ENCODE measurements around the gene PEPD. TPM values are rescaled to one million over a fixed set of nuclear protein-coding genes. Genes with fewer than 3 reads are reported as not detected.

PEPD gene
- total and polyA plus RNA-seq, 2 donors (not counting 3 experiments of a cell fraction or from before 2014, with no cell fraction given): 73.7 to 126 TPM

DNA sequence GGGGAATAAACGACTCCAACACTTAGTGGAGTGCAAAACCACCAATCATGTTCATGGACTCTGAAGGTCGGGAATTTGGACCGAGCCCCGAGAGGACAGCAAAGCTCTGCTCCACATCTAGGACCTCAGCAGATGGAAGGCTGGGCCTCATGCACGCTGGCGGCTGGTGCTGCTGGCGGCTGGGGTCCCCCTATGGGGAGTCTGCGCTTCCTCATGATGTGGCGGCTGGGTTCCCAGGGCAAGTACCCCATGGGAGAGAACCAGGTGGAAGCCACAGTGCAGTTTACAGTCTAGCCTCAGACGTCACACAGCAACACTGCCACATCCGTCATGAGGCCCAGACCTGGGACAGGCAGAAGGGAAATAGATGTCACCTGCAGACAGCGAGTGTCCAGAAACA, 13.2 kb downstream of the PEPD start:
- POLR2A ChIA-PET: no interaction called here
- Histone ChIP-seq H3K27me3 (ENCODE audit: control insufficient read depth in 2 of 2, insufficient read depth in 2 of 2, low read length in 2 of 2) (no peaks in the 10 kb centered on the region), H3K27ac (ENCODE audit: insufficient read depth, low read depth, low read length) (no peak overlapping the region), H3K4me1 (ENCODE audit: control insufficient read depth, extremely low read depth, insufficient read depth, low read length) (peaks cover 10% of the 10 kb centered on the region), H4K20me1 (replicated peaks; ENCODE audit: control insufficient read depth, extremely low read depth, insufficient read depth, low read length) (no peaks in the 10 kb centered on the region), H3K9ac (replicated peaks; ENCODE audit: extremely low read depth, insufficient read depth, low read length) (no peak overlapping the region), H3K9me3 (replicated peaks; ENCODE audit: control insufficient read depth, insufficient read depth, low read length) (no peaks in the 10 kb centered on the region), H3K4me2 (ENCODE audit: insufficient read depth, low read length) (no peak overlapping the region), H3K4me3 (replicated peaks in 1 of 3; ENCODE audit: insufficient read depth in 1 of 3, low read depth in 1 of 3, low read length in 3 of 3) (no peak overlapping the region), H3K79me2 (ENCODE audit: control insufficient read depth, insufficient read depth, low read length) (no peaks in the 10 kb centered on the region), H3K36me3 (ENCODE audit: control insufficient read depth in 2 of 2, extremely low read depth in 1 of 2, insufficient read depth in 2 of 2, low read length in 2 of 2) (peaks cover 0 to 2% of the 10 kb centered on the region in 2 experiments), H2AFZ (ENCODE audit: low read depth, low read length) (no peak overlapping the region), H3K9me1 (replicated peaks; ENCODE audit: control insufficient read depth, extremely low read depth, insufficient read depth, low read length) (no peaks in the 10 kb centered on the region)
- CTCF ChIA-PET: interaction anchor here (1.5 kb wide), 1 partner anchor 78 kb away, joined by 5 read pairs; no protein-coding TSS in a partner anchor
- DNase-seq (ENCODE audit: low read depth, low spot score) (no peak), FAIRE-seq (no peak)
- dilution Hi-C loops (cut with MboI; ENCODE audit: extremely low pct_ligation_motif_present, low sequenced_read_pairs) (no loop called here), intact Hi-C loops (cut with micrococcal nuclease) (loop anchor here (2.0 kb wide), 1 partner anchor 36 kb away; no protein-coding TSS in a partner anchor)
- BruUV-seq (replicated peaks): no TSS peak
- TF ChIP-seq GATA2 (IDR thresholded peaks at IDR 0.05; ENCODE audit: insufficient read depth, insufficient read length, low read depth, low read length) (no peak), JUN (IDR thresholded peaks at IDR 0.05; ENCODE audit: borderline replicate concordance, insufficient read depth, insufficient read length, low read depth) (no peak), POLR2AphosphoS5 (IDR thresholded peaks at IDR 0.05; ENCODE audit: insufficient read depth, low read depth, low read length) (no peak), FOS (IDR thresholded peaks at IDR 0.05; ENCODE audit: borderline replicate concordance, insufficient read depth, low read length) (no peak), EZH2 (IDR thresholded peaks at IDR 0.05; ENCODE audit: borderline replicate concordance, low read depth, low read length, severe bottlenecking) (no peak), MYC (IDR thresholded peaks at IDR 0.05; ENCODE audit: low read depth, low read length) (no peak), POLR2A (IDR thresholded peaks at IDR 0.05; ENCODE audit: low read depth, low read length) (no peak)
- TF ChIP-seq, protein P1, sequence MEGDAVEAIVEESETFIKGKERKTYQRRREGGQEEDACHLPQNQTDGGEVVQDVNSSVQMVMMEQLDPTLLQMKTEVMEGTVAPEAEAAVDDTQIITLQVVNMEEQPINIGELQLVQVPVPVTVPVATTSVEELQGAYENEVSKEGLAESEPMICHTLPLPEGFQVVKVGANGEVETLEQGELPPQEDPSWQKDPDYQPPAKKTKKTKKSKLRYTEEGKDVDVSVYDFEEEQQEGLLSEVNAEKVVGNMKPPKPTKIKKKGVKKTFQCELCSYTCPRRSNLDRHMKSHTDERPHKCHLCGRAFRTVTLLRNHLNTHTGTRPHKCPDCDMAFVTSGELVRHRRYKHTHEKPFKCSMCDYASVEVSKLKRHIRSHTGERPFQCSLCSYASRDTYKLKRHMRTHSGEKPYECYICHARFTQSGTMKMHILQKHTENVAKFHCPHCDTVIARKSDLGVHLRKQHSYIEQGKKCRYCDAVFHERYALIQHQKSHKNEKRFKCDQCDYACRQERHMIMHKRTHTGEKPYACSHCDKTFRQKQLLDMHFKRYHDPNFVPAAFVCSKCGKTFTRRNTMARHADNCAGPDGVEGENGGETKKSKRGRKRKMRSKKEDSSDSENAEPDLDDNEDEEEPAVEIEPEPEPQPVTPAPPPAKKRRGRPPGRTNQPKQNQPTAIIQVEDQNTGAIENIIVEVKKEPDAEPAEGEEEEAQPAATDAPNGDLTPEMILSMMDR (IDR thresholded peaks at IDR 0.05; ENCODE audit: extremely low read depth in 1 of 2, insufficient read depth in 1 of 2, low read depth in 1 of 2, low read length in 2 of 2): no peak
- TF ChIP-seq, protein P2, sequence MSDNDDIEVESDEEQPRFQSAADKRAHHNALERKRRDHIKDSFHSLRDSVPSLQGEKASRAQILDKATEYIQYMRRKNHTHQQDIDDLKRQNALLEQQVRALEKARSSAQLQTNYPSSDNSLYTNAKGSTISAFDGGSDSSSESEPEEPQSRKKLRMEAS (IDR thresholded peaks at IDR 0.05; ENCODE audit: insufficient read depth, insufficient read length): no peak
